ENCODE data around the gene SULT2B1. TPM values are rescaled to one million over a fixed set of nuclear protein-coding genes. Genes with fewer than 3 reads are reported as not detected.
A peak's percentile ranks its signal among the peaks of the same experiment; 100 is the strongest.

SULT2B1 gene
- total RNA-seq, 2 experiments from 2014 or later = not detected

- no peaks in the 10 kb centered on the region for H3K79me2 ChIP-seq (ENCODE audit: insufficient read depth, low read depth, low read length)
- peaks cover 25% of the 10 kb centered on the region for H3K4me1 ChIP-seq (ENCODE audit: insufficient read depth, low read length, poor library complexity, severe bottlenecking)
- H3K9me3 ChIP-seq (ENCODE audit: low read length) = no peaks in the 10 kb centered on the region
- H3K4me2 ChIP-seq (ENCODE audit: low read length) = no peak overlapping the region
- ChIA-PET CTCF (ENCODE audit: unreplicated experiment) (no interaction called here), POLR2A (no interaction called here)
- TF ChIP-seq EZH2phosphoT487 (IDR thresholded peaks at IDR 0.05; ENCODE audit: borderline replicate concordance, low read depth, low read length) = no peak
- no peak for TF ChIP-seq CTCF (conservative IDR thresholded peaks at IDR 0.05; ENCODE audit: low read length)
- intact Hi-C loops (cut with micrococcal nuclease; ENCODE audit: unreplicated experiment) = no loop called here
- H3K27ac ChIP-seq (ENCODE audit: low read depth, low read length, poor library complexity, severe bottlenecking) = no peak overlapping the region
- H3K4me3 ChIP-seq (ENCODE audit: low read depth, low read length, poor library complexity, severe bottlenecking) = no peak overlapping the region
- no peak overlapping the region for H2AFZ ChIP-seq (ENCODE audit: low read length)
- H3K36me3 ChIP-seq (ENCODE audit: insufficient read depth, low read length) = no peaks in the 10 kb centered on the region
- DNase-seq (ENCODE audit: low spot score) = no peak
- no peaks in the 10 kb centered on the region for H3K9me2 ChIP-seq (ENCODE audit: insufficient read depth, low read length)
- H4K20me1 ChIP-seq (ENCODE audit: insufficient read depth, low read length) = no peaks in the 10 kb centered on the region
- BruUV-seq (replicated peaks) = no TSS peak
Observed at GRCh38 chr19:48644355-48644754, 92.4 kb downstream of the SULT2B1 start.

- DNase-seq (ENCODE audit: low spot score) = peak; percentile 79
- no TSS peak for BruUV-seq (replicated peaks)
- Histone ChIP-seq H3K9me3 (ENCODE audit: low read length) (no peaks in the 10 kb centered on the region), H3K4me3 (ENCODE audit: low read depth, low read length, poor library complexity, severe bottlenecking) (peak overlapping the region; percentile 66), H3K79me2 (ENCODE audit: insufficient read depth, low read depth, low read length) (no peaks in the 10 kb centered on the region), H3K4me2 (ENCODE audit: low read length) (peak overlapping the region; percentile 92), H3K36me3 (ENCODE audit: insufficient read depth, low read length) (no peaks in the 10 kb centered on the region), H3K9me2 (ENCODE audit: insufficient read depth, low read length) (no peaks in the 10 kb centered on the region), H4K20me1 (ENCODE audit: insufficient read depth, low read length) (no peaks in the 10 kb centered on the region), H3K4me1 (ENCODE audit: insufficient read depth, low read length, poor library complexity, severe bottlenecking) (peaks cover 29% of the 10 kb centered on the region), H2AFZ (ENCODE audit: low read length) (peak overlapping the region; percentile 95), H3K27ac (ENCODE audit: low read depth, low read length, poor library complexity, severe bottlenecking) (no peak overlapping the region)
- TF ChIP-seq CTCF (conservative IDR thresholded peaks at IDR 0.05; ENCODE audit: low read length) (no peak), EZH2phosphoT487 (IDR thresholded peaks at IDR 0.05; ENCODE audit: borderline replicate concordance, low read depth, low read length) (no peak)
- intact Hi-C loops (cut with micrococcal nuclease; ENCODE audit: unreplicated experiment) = loop anchor here (1.0 to 5.0 kb wide), 3 partner anchors 69 to 327 kb away; no protein-coding TSS in a partner anchor
- ChIA-PET POLR2A (interaction anchor here (0.6 kb wide), 2 partner anchors 164 to 236 kb away, joined by 3 to 8 read pairs; no protein-coding TSS in a partner anchor), CTCF (ENCODE audit: unreplicated experiment) (interaction anchor here (0.5 kb wide), 2 partner anchors 20 to 151 kb away, joined by 3 to 11 read pairs; no protein-coding TSS in a partner anchor)
Observed at GRCh38 chr19:48644839-48645619, 93.1 kb downstream of the SULT2B1 start.

- Histone ChIP-seq H4K20me1 (ENCODE audit: insufficient read depth, low read length) (no peaks in the 10 kb centered on the region), H2AFZ (ENCODE audit: low read length) (peak overlapping the region; percentile 95), H3K4me2 (ENCODE audit: low read length) (peak overlapping the region; percentile 92), H3K79me2 (ENCODE audit: insufficient read depth, low read depth, low read length) (no peaks in the 10 kb centered on the region), H3K4me1 (ENCODE audit: insufficient read depth, low read length, poor library complexity, severe bottlenecking) (peaks cover 29% of the 10 kb centered on the region), H3K27ac (ENCODE audit: low read depth, low read length, poor library complexity, severe bottlenecking) (peak overlapping the region; percentile 25), H3K36me3 (ENCODE audit: insufficient read depth, low read length) (no peaks in the 10 kb centered on the region), H3K9me3 (ENCODE audit: low read length) (no peaks in the 10 kb centered on the region), H3K4me3 (ENCODE audit: low read depth, low read length, poor library complexity, severe bottlenecking) (peak overlapping the region; percentile 66), H3K9me2 (ENCODE audit: insufficient read depth, low read length) (no peaks in the 10 kb centered on the region)
- ChIA-PET CTCF (ENCODE audit: unreplicated experiment) (interaction anchor here (0.5 kb wide), 2 partner anchors 19 to 152 kb away, joined by 3 to 11 read pairs; no protein-coding TSS in a partner anchor), POLR2A (interaction anchor here (0.6 to 0.7 kb wide), 2 partner anchors 163 to 1352 kb away, joined by 3 read pairs; no protein-coding TSS in a partner anchor)
- BruUV-seq (replicated peaks) = no TSS peak
- DNase-seq (ENCODE audit: low spot score) = no peak
- TF ChIP-seq EZH2phosphoT487 (IDR thresholded peaks at IDR 0.05; ENCODE audit: borderline replicate concordance, low read depth, low read length) (no peak), CTCF (conservative IDR thresholded peaks at IDR 0.05; ENCODE audit: low read length) (no peak)
- intact Hi-C loops (cut with micrococcal nuclease; ENCODE audit: unreplicated experiment) = loop anchor here (1.0 to 5.0 kb wide), 3 partner anchors 69 to 327 kb away; no protein-coding TSS in a partner anchor
Observed at GRCh38 chr19:48645620-48646000, 93.6 kb downstream of the SULT2B1 start.
